CD4-positive, alpha-beta memory T cell (primary cell): ENCODE results near the gene ZNF66. TPM values are rescaled to one million over a fixed set of nuclear protein-coding genes. Genes with fewer than 3 reads are reported as not detected.
A peak's percentile ranks its signal among the peaks of the same experiment; 100 is the strongest.
"Not testable (repeated sequence)": the region's sequence is repeated elsewhere in the genome, so short reads cannot be mapped to it uniquely, and the experiment has no call there.

Source experiments
- CTCF ChIA-PET: fragments of 350-600 bp; sonication (Branson Sonifier 250); formaldehyde crosslinking; loops from one replicate; lab custom pipeline; 2021; ENCODE audit warnings: inconsistent platforms; ENCODE audit not compliant: partially characterized antibody; lab: Charles Lee
- POLR2A ChIA-PET: fragments of 350-600 bp; sonication (Branson Sonifier 250); formaldehyde crosslinking; loops from one replicate; lab custom pipeline; 2021; ENCODE audit not compliant: partially characterized antibody; lab: Charles Lee
- DNase-seq, 5 donors: peaks; one replicate each; pipeline versions ENCODE4 v3.0.0 to v3.0.0-alpha.2; 2020 to 2022; ENCODE audit warnings: mixed read lengths in 1 of 5
- H3K27ac ChIP-seq: one replicate; pipeline ENCODE4 v1.7.0; 2013; ENCODE audit warnings: low read depth, low read length
- H3K27me3 ChIP-seq: 2 replicates; pipeline ENCODE4 v1.7.0; 2013; ENCODE audit warnings: mild to moderate bottlenecking, low read length, moderate library complexity; ENCODE audit not compliant: insufficient read depth
- H3K36me3 ChIP-seq: 2 replicates; pipeline ENCODE4 v1.7.0; 2013; ENCODE audit warnings: mild to moderate bottlenecking, low read length, moderate library complexity; ENCODE audit not compliant: insufficient read depth
- H3K4me1 ChIP-seq: 2 replicates; pipeline ENCODE4 v1.7.0; 2013; ENCODE audit warnings: mild to moderate bottlenecking, low read length, moderate library complexity; ENCODE audit not compliant: insufficient read depth
- H3K4me3 ChIP-seq, 2 donors: one replicate each; pipeline ENCODE4 v1.7.0; 2013; ENCODE audit warnings: low read length in 2 of 2, mild to moderate bottlenecking in 1 of 2
- H3K9me3 ChIP-seq, 2 donors: one replicate each; pipeline ENCODE4 v1.7.0; 2013; ENCODE audit warnings: low read length in 2 of 2, control low read depth in 1 of 2; ENCODE audit not compliant: control insufficient read depth in 1 of 2
- H3K27ac Mint-ChIP-seq, 7 donors: one replicate each; pipeline ENCODE4 v1.8.0; 2020 to 2021; ENCODE audit warnings: mixed read lengths in 7 of 7, mild to moderate bottlenecking in 6 of 7, inconsistent platforms in 3 of 7, moderate library complexity in 3 of 7
- H3K27me3 Mint-ChIP-seq, 2 donors: one replicate each; pipeline ENCODE4 v1.8.0; 2020 to 2021; ENCODE audit warnings: mixed read lengths in 2 of 2
- H3K36me3 Mint-ChIP-seq, 2 donors: one replicate each; pipeline ENCODE4 v1.8.0; 2020 to 2021; ENCODE audit warnings: mixed read lengths in 2 of 2, inconsistent platforms in 1 of 2, mild to moderate bottlenecking in 1 of 2
- H3K4me1 Mint-ChIP-seq, 4 donors: one replicate each; pipeline ENCODE4 v1.8.0; 2020 to 2021; ENCODE audit warnings: mixed read lengths in 4 of 4, mild to moderate bottlenecking in 1 of 4
- H3K4me3 Mint-ChIP-seq, 8 donors: one replicate each; pipeline ENCODE4 v1.8.0; 2020 to 2021; ENCODE audit warnings: mixed read lengths in 8 of 8, mild to moderate bottlenecking in 7 of 8, moderate library complexity in 6 of 8, inconsistent platforms in 3 of 8
- H3K9me3 Mint-ChIP-seq, 8 donors: one replicate each; pipeline ENCODE4 v1.8.0; 2020 to 2021; ENCODE audit warnings: mixed read lengths in 8 of 8, mild to moderate bottlenecking in 5 of 8, inconsistent platforms in 3 of 8, moderate library complexity in 1 of 8
- intact Hi-C: fragments of 100-400 bp; cut with micrococcal nuclease; formaldehyde crosslinking; loops from one replicate; pipeline ENCODE4 v1.15.1; 2023
- polyA plus RNA-seq, 2 donors: library from polyadenylated mRNA; unstranded; fragments of 300-500 nt; fragmentation: Illumina TruSeq; gene quantifications; one replicate each; pipeline ENCODE4 v1.2.3, GENCODE V29; 2021
- total RNA-seq, 2 experiments: library from RNA; stranded (reverse); gene quantifications; one replicate each; pipeline ENCODE4 v1.2.3, GENCODE V29; 2021

Gene ZNF66
- total RNA-seq (10 to 100 TPM; 14.7 to 17.1 TPM), polyA plus RNA-seq (1 to 10 TPM; 3.4 to 4.0 TPM)

GRCh38 chr19:20776083-20777076 lies at the start of gene ZNF66:
TSS of gene ZNF66 (plus strand) at chr19:20776304. CDS start at chr19:20776448, 144 bp downstream.
- CTCF ChIA-PET = interaction anchor here (0.7 to 1.4 kb wide), 5 partner anchors 115 to 707 kb away, joined by 3 to 5 read pairs (median 3); partner anchors contain the start of genes ZNF430, ZNF626 and ZNF85
- intact Hi-C loops = loop anchor here (1.0 to 10.0 kb wide), 7 partner anchors 115 to 365 kb away; partner anchors contain the start of genes ZNF430, ZNF626, ZNF737 and ZNF85
- no peaks in the 10 kb centered on the region for H3K36me3 ChIP-seq

GRCh38 chr19:20750169-20750568 lies 25.9 kb upstream of the ZNF66 start:
- intact Hi-C loops, CTCF ChIA-PET, H3K4me3 ChIP-seq, H3K4me1 Mint-ChIP-seq, H3K27ac Mint-ChIP-seq, H3K36me3 Mint-ChIP-seq, H3K4me1 ChIP-seq, H3K36me3 ChIP-seq, DNase-seq, H3K9me3 ChIP-seq, H3K27ac ChIP-seq, POLR2A ChIA-PET, H3K4me3 Mint-ChIP-seq, H3K9me3 Mint-ChIP-seq, H3K27me3 ChIP-seq, H3K27me3 Mint-ChIP-seq: not testable (repeated sequence)

More at GRCh38 chr19:20776083-20777076, at the start of gene ZNF66:
- Histone ChIP-seq H3K9me3 (no peaks in the 10 kb centered on the region), H3K4me3 (peak within 1 kb of the TSS; percentile 79 to 85), H3K27ac (peak within 1 kb of the TSS; percentile 74), H3K4me1 (peaks cover 6% of the 10 kb centered on the region), H3K27me3 (no peaks in the 10 kb centered on the region)
- H3K27ac Mint-ChIP-seq = peak within 1 kb of the TSS; percentile 87 to 99 (median 98)
- POLR2A ChIA-PET = interaction anchor here (0.7 to 3.1 kb wide), 16 partner anchors 12 to 1276 kb away, joined by 3 to 41 read pairs (median 4); partner anchors contain the start of genes ZNF257, ZNF429, ZNF43 and ZNF430
- peaks cover 13 to 37% (median 20%) of the 10 kb centered on the region in 4 donors for H3K4me1 Mint-ChIP-seq
- H3K27me3 Mint-ChIP-seq = no peaks in the 10 kb centered on the region
- H3K4me3 Mint-ChIP-seq = peak within 1 kb of the TSS; percentile 94 to 100 (median 99)
- H3K36me3 Mint-ChIP-seq = peaks cover 24 to 25% of the 10 kb centered on the region in 2 donors
- peaks cover 0 to 18% (median 7%) of the 10 kb centered on the region in 8 donors for H3K9me3 Mint-ChIP-seq
- peak; percentile 93 to 96 (median 95) for DNase-seq

GRCh38 chr19:20752291-20752690 lies 23.8 kb upstream of the ZNF66 start:
- H3K9me3 ChIP-seq, H3K4me3 ChIP-seq, H3K4me3 Mint-ChIP-seq, H3K27me3 ChIP-seq, H3K27ac Mint-ChIP-seq, intact Hi-C loops, H3K36me3 ChIP-seq, POLR2A ChIA-PET, H3K4me1 Mint-ChIP-seq, H3K4me1 ChIP-seq, H3K36me3 Mint-ChIP-seq, H3K9me3 Mint-ChIP-seq, H3K27ac ChIP-seq, CTCF ChIA-PET, DNase-seq, H3K27me3 Mint-ChIP-seq: not testable (repeated sequence)

GRCh38 chr19:20769225-20769736 lies 6.8 kb upstream of the ZNF66 start:
- peaks cover 0 to 17% (median 7%) of the 10 kb centered on the region in 8 donors for H3K9me3 Mint-ChIP-seq
- H3K27ac ChIP-seq, DNase-seq, H3K27me3 ChIP-seq, CTCF ChIA-PET, POLR2A ChIA-PET, H3K27me3 Mint-ChIP-seq, H3K36me3 ChIP-seq, H3K27ac Mint-ChIP-seq, intact Hi-C loops, H3K4me1 Mint-ChIP-seq, H3K4me1 ChIP-seq, H3K36me3 Mint-ChIP-seq, H3K4me3 Mint-ChIP-seq, H3K4me3 ChIP-seq, H3K9me3 ChIP-seq: not testable (repeated sequence)

DNA sequence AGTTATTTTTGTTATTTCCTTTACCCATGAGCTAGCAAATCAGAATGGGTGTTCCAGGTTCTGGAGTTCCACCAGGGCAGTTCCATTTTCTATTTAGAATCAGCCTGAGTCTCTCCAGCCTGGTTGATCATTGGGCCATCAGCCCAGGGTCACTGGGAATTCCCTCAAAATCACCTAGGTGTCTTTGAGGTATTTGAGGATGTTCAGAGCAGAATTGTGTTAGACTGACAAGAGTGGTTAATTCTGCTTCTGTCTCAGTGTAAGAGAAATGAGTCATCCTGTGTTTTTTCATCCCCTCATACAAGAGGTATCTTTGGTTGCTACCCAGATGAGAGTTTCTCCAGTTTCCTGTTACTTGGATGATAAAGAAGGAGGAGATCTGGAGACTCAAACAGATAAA lies 11.7 kb downstream of the ZNF66 start:
- peaks cover 52 to 70% of the 10 kb centered on the region in 2 donors for H3K36me3 Mint-ChIP-seq
- H3K4me1 Mint-ChIP-seq = peaks cover 5 to 10% (median 6%) of the 10 kb centered on the region in 4 donors
- H3K36me3 ChIP-seq = peaks cover 7% of the 10 kb centered on the region
- no peak overlapping the region for H3K4me3 ChIP-seq
- H3K27me3 Mint-ChIP-seq = no peaks in the 10 kb centered on the region
- POLR2A ChIA-PET = no interaction called here
- H3K4me1 ChIP-seq = no peaks in the 10 kb centered on the region
- H3K9me3 Mint-ChIP-seq = peaks cover 0 to 84% (median 50%) of the 10 kb centered on the region in 8 donors
- intact Hi-C loops = no loop called here
- no peaks in the 10 kb centered on the region for H3K9me3 ChIP-seq
- H3K27ac Mint-ChIP-seq = no peak overlapping the region
- DNase-seq = no peak
- CTCF ChIA-PET = no interaction called here
- H3K27ac ChIP-seq = no peak overlapping the region
- H3K27me3 ChIP-seq = no peaks in the 10 kb centered on the region
- no peak overlapping the region for H3K4me3 Mint-ChIP-seq

- no peaks in the 10 kb centered on the region for H3K27me3 Mint-ChIP-seq
- DNase-seq = no peak
- no peaks in the 10 kb centered on the region for H3K4me1 ChIP-seq
- CTCF ChIA-PET = no interaction called here
- peaks cover 14% of the 10 kb centered on the region for H3K36me3 ChIP-seq
- H3K4me3 Mint-ChIP-seq = no peak overlapping the region
- H3K9me3 ChIP-seq = peaks cover 0 to 8% of the 10 kb centered on the region in 2 donors
- intact Hi-C loops = no loop called here
- POLR2A ChIA-PET = no interaction called here
- peaks cover 0 to 79% (median 39%) of the 10 kb centered on the region in 8 donors for H3K9me3 Mint-ChIP-seq
- no peak overlapping the region for H3K27ac ChIP-seq
- H3K36me3 Mint-ChIP-seq = peaks cover 50 to 65% of the 10 kb centered on the region in 2 donors
- H3K27me3 ChIP-seq = no peaks in the 10 kb centered on the region
- no peak overlapping the region for H3K4me3 ChIP-seq
- H3K27ac Mint-ChIP-seq = no peak overlapping the region
- peaks cover 0 to 3% (median under 1%) of the 10 kb centered on the region in 4 donors for H3K4me1 Mint-ChIP-seq
These were observed 15.7 kb downstream of the ZNF66 start for GRCh38 chr19:20791806-20792205.
